ENCODE measurements around the gene ACBD6. TPM values are rescaled to one million over a fixed set of nuclear protein-coding genes. Genes with fewer than 3 reads are reported as not detected.

The ACBD6 gene
- total RNA-seq, 1 donor from 2014 or later: 59.2 TPM

- peak; percentile 46 for DNase-seq (ENCODE audit: low read depth)
These were observed 24.8 kb upstream of the ACBD6 start for GRCh38 chr1:180527101-180527669.

GRCh38 chr1:180525715-180526039 lies 23.3 kb upstream of the ACBD6 start:
- DNase-seq (ENCODE audit: low read depth): no peak

GRCh38 chr1:180524915-180525714 lies 22.7 kb upstream of the ACBD6 start:
- no peak for DNase-seq (ENCODE audit: low read depth)

GRCh38 chr1:180524160-180524914 lies 22.0 kb upstream of the ACBD6 start:
- DNase-seq (ENCODE audit: low read depth): peak; percentile 42

DNA sequence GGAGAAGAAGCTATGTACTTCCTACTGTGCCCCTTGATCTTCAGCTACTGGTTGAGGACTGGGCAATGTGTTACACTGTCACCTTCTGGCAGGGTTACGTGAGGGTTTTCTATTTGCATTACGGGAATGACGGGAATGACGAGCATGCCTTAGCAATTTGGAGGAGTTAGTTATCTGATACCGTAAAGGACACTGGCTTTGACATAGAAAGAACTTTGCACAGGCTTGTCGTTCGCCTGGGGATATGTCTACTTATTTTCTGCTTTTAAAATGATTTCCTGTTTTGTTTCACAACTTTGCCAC lies 19.8 kb upstream of the ACBD6 start:
- peak; percentile 36 for DNase-seq (ENCODE audit: low read depth)

GRCh38 chr1:180521474-180522212 lies 19.3 kb upstream of the ACBD6 start:
- DNase-seq (ENCODE audit: low read depth): no peak

GRCh38 chr1:180519846-180520245 lies 17.5 kb upstream of the ACBD6 start:
- no peak for DNase-seq (ENCODE audit: low read depth)

DNA sequence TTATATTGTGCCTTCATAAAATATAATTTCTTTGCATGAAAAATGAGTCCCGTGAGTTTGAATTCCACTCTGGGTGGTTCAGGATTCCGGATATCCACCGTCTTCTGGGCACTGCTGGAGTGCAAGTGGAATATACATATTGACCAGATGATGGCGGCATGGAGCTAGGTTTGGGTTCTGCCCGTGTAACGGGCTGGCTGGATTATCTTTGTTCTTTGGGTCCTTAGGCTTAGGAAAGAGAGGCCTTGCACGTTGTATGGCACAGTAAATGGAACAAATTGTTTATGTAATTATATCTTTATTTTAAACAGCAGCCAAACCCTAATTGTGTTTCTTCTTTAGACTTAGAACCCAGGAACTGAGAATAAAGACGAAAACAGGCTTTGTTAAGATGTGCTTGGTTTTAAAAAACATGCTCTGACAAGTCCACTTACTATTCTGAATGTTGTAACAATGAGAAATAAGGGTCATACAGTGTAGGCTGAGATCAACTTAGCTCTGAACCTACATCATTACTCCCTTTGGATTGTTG lies 13.5 kb upstream of the ACBD6 start:
- DNase-seq (ENCODE audit: low read depth): peak; percentile 90

DNA sequence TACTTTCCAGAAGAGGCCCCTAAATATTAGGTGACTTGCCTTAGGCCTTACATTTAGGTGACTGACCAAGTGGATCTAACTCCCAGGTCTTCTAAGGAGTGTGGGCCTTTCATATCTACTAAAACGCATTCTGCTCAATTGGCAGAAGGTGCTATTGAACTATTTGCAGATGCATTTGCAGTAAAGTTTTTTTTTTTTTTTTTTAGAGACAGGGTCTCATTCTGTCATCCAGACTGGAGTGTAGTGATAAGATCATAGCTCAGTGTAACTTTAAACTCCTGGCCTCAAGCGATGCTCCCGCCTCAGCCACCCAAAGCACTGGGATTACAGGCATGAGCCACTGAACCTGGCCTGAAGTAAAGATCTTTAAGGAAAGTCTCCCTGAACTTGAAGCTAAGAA lies 13.0 kb upstream of the ACBD6 start:
- DNase-seq (ENCODE audit: low read depth): no peak

DNA sequence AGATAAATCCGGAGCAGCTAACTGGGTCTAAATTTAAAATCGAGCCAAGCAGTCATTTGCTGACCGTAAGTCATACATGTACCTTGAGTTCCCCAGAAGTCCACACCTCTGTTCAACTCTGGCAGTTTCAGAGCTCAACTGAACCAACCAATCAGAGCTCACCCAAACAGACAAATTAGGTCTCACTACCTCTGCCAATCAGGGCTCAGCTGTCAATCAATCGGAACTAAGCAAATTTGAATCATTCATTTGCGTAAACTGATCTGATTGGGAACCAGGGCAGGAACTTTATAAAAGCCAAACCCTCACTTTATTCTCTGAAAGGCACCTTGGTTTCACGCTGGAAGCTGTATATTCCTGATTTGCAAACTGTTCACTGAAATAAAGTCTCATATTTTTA lies 11.2 kb upstream of the ACBD6 start:
- DNase-seq (ENCODE audit: low read depth): no peak

DNA sequence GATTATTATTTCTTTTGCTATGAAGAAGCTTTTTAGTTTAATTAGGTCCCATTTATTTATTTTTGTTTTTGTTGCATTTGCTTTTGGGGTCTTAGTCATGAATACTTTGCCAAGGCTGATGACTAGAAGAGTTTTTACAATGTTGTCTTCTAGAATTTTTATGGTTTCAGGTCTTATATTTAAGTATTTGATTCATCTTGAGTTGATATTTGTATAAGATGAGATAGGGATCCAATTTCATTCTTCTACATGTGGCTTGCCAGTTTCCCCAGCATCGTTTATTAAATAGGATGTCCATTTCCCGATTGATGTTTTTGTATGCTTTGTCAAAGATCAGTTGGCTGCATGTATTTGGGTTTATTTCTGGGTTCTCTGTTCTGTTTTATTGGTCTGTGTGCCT lies 8.5 kb upstream of the ACBD6 start:
- DNase-seq (ENCODE audit: low read depth): no peak

- DNase-seq (ENCODE audit: low read depth): no peak
These were observed 6.3 kb upstream of the ACBD6 start for GRCh38 chr1:180508725-180509097.

DNA sequence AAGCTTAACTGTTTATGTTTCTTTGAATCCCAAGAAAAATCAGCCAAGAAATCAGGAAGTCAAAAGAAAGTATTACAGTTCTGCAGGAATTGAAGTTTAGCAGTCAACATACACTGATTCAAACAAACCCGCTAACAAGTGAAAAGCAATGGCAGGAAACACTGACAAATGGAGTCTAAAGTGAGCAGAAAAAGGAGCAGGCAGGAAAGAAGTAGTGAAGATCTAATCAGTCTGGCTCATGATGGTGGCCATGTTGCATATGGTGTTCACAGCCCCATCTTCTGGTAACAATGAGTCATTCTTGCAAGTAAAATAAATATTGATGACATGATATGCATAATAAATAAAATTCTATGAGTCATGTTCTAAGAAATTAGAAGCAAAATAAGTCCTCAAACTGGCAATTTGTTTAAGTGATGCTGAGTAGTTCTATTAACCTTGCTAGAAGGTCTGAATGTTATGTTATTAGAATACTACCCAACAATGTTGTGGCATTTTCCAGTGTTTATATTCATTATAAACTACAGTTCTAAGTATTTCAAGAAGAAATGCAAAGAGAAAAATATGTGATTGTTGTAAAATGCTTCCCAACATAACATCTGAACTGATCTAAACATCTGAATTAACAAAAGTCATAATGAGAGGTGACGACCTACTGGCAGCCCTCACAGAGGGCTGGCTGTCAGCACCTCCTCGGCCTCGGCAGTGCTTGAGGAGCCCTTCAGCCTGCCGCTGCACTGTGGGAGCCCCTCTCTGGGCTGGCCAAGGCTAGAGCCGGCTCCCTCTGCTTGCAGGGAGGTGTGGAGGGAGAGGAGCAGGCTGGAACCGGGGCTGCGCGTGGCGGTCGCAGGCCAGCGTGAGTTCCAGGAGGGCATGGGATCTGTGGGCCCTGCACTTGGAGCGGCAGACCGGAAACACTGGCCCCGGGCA lies 5.7 kb upstream of the ACBD6 start:
- DNase-seq (ENCODE audit: low read depth): no peak

GRCh38 chr1:180505732-180506335 lies 3.5 kb upstream of the ACBD6 start:
- DNase-seq (ENCODE audit: low read depth): peak; percentile 17

DNA sequence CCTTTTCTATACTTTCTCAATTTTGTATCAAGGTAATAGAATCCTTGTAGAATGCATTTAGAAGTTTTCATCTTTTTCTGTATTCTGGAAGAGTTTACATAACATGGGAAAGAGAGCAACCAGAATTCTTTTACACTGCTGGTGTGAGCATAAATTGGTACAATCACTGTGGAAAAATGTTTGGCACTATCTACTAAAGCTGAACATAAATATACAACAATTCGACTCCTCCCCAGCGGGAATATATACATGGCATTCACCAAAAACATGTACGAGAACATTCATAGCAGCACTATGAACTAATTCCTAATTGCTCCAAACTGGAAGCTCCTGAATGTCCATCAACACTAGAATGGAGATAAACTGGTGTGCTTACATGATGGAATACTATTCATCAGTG lies 1.8 kb upstream of the ACBD6 start:
- DNase-seq (ENCODE audit: low read depth): no peak

DNA sequence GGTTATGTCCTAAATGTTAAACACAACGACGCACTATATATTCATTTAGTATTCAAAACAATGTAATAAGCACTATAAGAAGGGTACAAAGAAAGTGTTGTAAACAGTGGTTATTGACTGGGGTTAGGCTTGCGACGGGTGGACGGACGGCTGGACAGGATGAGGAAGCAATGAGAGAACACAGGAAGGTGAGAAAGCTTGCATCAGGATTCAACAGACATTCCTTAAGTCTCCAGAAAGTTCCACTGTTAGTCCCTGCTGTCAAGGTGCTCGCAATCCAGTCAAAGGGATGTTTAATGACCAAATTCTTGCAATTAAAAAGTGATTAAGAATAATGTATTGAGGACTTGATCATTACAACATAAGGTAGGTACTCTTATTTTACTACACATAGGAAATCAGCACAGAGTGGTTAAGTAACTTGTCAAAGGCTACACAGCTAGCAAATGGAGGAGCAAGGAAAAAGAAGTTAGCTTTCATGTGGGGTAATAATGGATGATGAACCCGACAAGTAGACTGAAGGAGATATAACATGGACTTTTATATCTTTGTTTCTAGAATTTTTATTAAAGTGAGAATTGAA lies 994 bp upstream of the ACBD6 start:
- no peak for DNase-seq (ENCODE audit: low read depth)

DNA sequence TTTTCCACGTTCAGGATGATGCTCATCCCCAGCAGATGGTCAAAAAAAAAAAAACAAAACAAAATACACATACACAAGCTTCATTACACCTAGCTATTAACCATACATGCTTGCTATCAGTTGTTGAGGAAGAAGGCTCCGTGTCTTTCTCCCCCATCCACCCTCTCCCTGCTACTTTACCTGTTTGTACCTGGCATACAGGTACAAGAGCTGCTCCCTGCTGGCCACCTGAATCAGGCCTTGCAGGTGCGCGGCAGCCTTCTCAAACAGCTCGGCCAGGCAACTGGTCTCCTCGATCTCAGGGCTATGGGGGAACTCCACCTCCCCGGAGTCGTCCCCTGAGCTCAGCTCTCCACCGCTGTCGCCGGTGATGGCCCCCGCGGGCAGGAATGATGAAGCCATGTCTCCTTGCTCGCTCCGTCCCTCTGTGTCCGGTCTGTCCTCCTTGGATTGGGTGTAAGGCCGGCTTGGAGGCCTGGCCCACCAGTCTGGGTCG lies 464 bp downstream of the ACBD6 start:
- no peak for DNase-seq (ENCODE audit: low read depth)

GRCh38 chr1:180500689-180501088 lies 1.7 kb downstream of the ACBD6 start:
- no peak for DNase-seq (ENCODE audit: low read depth)

DNA sequence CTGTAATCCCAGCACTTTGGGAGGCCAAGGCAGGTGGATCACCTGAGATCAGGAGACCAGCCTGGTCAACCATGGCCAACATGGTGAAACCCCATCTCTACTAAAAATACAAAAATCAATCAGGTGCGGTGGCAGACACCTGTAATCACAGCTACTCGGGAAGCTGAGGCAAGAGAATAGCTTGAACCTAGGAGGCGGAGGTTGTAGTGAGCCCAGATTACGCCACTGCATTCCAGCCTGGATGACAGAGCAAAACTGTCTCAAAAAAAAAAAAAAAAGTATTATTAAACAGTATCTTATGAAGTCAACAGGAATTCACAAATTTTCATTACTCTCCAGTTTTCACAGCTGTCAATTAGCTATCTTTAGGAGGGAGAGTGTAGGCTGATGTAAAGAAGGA lies 3.8 kb downstream of the ACBD6 start:
- DNase-seq (ENCODE audit: low read depth): no peak

GRCh38 chr1:180497826-180498225 lies 4.6 kb downstream of the ACBD6 start:
- DNase-seq (ENCODE audit: low read depth): no peak
